Measurements from ENCODE around the gene NCKAP5.

The NCKAP5 gene

GRCh38 chr2:132977812-132978529 lies 590.3 kb downstream of the NCKAP5 start:
- no peak for TF ChIP-seq CTCF (IDR thresholded peaks at IDR 0.05; ENCODE audit: control insufficient read depth, insufficient read depth, low read depth, low read length, missing control alignments)
- no peak overlapping the region for H3K4me3 ChIP-seq (ENCODE audit: control insufficient read depth, low read depth, low read length)
- no peak for DNase-seq (ENCODE audit: low read depth)

- no peak overlapping the region for H3K4me3 ChIP-seq (ENCODE audit: control insufficient read depth, low read depth, low read length)
- TF ChIP-seq CTCF (IDR thresholded peaks at IDR 0.05; ENCODE audit: control insufficient read depth, insufficient read depth, low read depth, low read length, missing control alignments): no peak
These were observed 592.8 kb downstream of the NCKAP5 start for GRCh38 chr2:132975193-132976105.

GRCh38 chr2:132974467-132975095 lies 593.7 kb downstream of the NCKAP5 start:
- TF ChIP-seq CTCF (IDR thresholded peaks at IDR 0.05; ENCODE audit: control insufficient read depth, insufficient read depth, low read depth, low read length, missing control alignments): no peak

More at GRCh38 chr2:132975193-132976105, 592.8 kb downstream of the NCKAP5 start:
- no peak for DNase-seq (ENCODE audit: low read depth)

GRCh38 chr2:132971310-132972061 lies 596.8 kb downstream of the NCKAP5 start:
- TF ChIP-seq CTCF (IDR thresholded peaks at IDR 0.05; ENCODE audit: control insufficient read depth, insufficient read depth, low read depth, low read length, missing control alignments): no peak
- DNase-seq (ENCODE audit: low read depth): no peak
- H3K4me3 ChIP-seq (ENCODE audit: control insufficient read depth, low read depth, low read length): no peak overlapping the region

More at GRCh38 chr2:132974467-132975095, 593.7 kb downstream of the NCKAP5 start:
- H3K4me3 ChIP-seq (ENCODE audit: control insufficient read depth, low read depth, low read length): no peak overlapping the region
- no peak for DNase-seq (ENCODE audit: low read depth)

- TF ChIP-seq CTCF (IDR thresholded peaks at IDR 0.05; ENCODE audit: control insufficient read depth, insufficient read depth, low read depth, low read length, missing control alignments): no peak
- no peak overlapping the region for H3K4me3 ChIP-seq (ENCODE audit: control insufficient read depth, low read depth, low read length)
- no peak for DNase-seq (ENCODE audit: low read depth)
These were observed 598.8 kb downstream of the NCKAP5 start for GRCh38 chr2:132969371-132969985.
